GM18526 (cell line): ENCODE measurements around the gene BRD3OS.

Experiments
- POLR2A ChIP-seq: IDR thresholded peaks from 3 replicates; pipeline ENCODE4 v1.6.1; 2011; ENCODE audit not compliant: insufficient read length; ENCODE audit errors: extremely low read depth

The BRD3OS gene

GRCh38 chr9:134032456-134033222, 7.4 kb downstream of the BRD3OS start:
- no peak for TF ChIP-seq POLR2A

GRCh38 chr9:134033516-134034214, 8.4 kb downstream of the BRD3OS start:
- no peak for TF ChIP-seq POLR2A

- TF ChIP-seq POLR2A: no peak
Observed at GRCh38 chr9:134034215-134035040, 9.1 kb downstream of the BRD3OS start.

GRCh38 chr9:134035041-134036039, 10.1 kb downstream of the BRD3OS start:
- no peak for TF ChIP-seq POLR2A

- no peak for TF ChIP-seq POLR2A
Observed at GRCh38 chr9:134036130-134036529, 10.8 kb downstream of the BRD3OS start.

GRCh38 chr9:134037641-134038040, 12.4 kb downstream of the BRD3OS start:
- no peak for TF ChIP-seq POLR2A

GRCh38 chr9:134039386-134040175, 14.3 kb downstream of the BRD3OS start:
- no peak for TF ChIP-seq POLR2A

GRCh38 chr9:134040176-134040565, 14.9 kb downstream of the BRD3OS start:
- no peak for TF ChIP-seq POLR2A

GRCh38 chr9:134040781-134041648, 15.7 kb downstream of the BRD3OS start:
- TF ChIP-seq POLR2A: no peak

- no peak for TF ChIP-seq POLR2A
Observed at GRCh38 chr9:134041649-134041962, 16.3 kb downstream of the BRD3OS start.

GRCh38 chr9:134043531-134043988, 18.3 kb downstream of the BRD3OS start:
- TF ChIP-seq POLR2A: no peak

GRCh38 chr9:134044944-134045343, 19.7 kb downstream of the BRD3OS start:
- no peak for TF ChIP-seq POLR2A
